GM18502 (cell line): ENCODE measurements around the gene GRIA4.

Experiments
- ATAC-seq: cut with Tn5 transposase; IDR thresholded peaks from one replicate; pipeline ENCODE4 v1.9.1; 2021; ENCODE audit warnings: mild to moderate bottlenecking; ENCODE audit not compliant: unreplicated experiment, poor library complexity

The GRIA4 gene

GRCh38 chr11:105635466-105635865 lies 25.6 kb downstream of the GRIA4 start:
- ATAC-seq = no peak

GRCh38 chr11:105636496-105636895 lies 26.6 kb downstream of the GRIA4 start:
- ATAC-seq = no peak

GRCh38 chr11:105639527-105639926 lies 29.7 kb downstream of the GRIA4 start:
- no peak for ATAC-seq

GRCh38 chr11:105641433-105641832 lies 31.6 kb downstream of the GRIA4 start:
- ATAC-seq = no peak

- no peak for ATAC-seq
These were observed 33.0 kb downstream of the GRIA4 start for GRCh38 chr11:105642870-105643269.

GRCh38 chr11:105644839-105645573 lies 35.1 kb downstream of the GRIA4 start:
- no peak for ATAC-seq

GRCh38 chr11:105647780-105648179 lies 37.9 kb downstream of the GRIA4 start:
- ATAC-seq = no peak

GRCh38 chr11:105648762-105649161 lies 38.9 kb downstream of the GRIA4 start:
- ATAC-seq = no peak

GRCh38 chr11:105665281-105665680 lies 55.4 kb downstream of the GRIA4 start:
- no peak for ATAC-seq

- no peak for ATAC-seq
These were observed 57.6 kb downstream of the GRIA4 start for GRCh38 chr11:105667441-105667840.

GRCh38 chr11:105670811-105671210 lies 60.9 kb downstream of the GRIA4 start:
- ATAC-seq = no peak

- ATAC-seq = no peak
These were observed 63.2 kb downstream of the GRIA4 start for GRCh38 chr11:105673089-105673488.

- no peak for ATAC-seq
These were observed 79.8 kb downstream of the GRIA4 start for GRCh38 chr11:105689631-105690030.

- no peak for ATAC-seq
These were observed 80.6 kb downstream of the GRIA4 start for GRCh38 chr11:105690467-105690866.

- ATAC-seq = no peak
These were observed 83.3 kb downstream of the GRIA4 start for GRCh38 chr11:105693075-105693759.

GRCh38 chr11:105696000-105696399 lies 86.1 kb downstream of the GRIA4 start:
- ATAC-seq = peak; percentile 60

- no peak for ATAC-seq
These were observed 87.4 kb downstream of the GRIA4 start for GRCh38 chr11:105697291-105697690.

- no peak for ATAC-seq
These were observed 89.3 kb downstream of the GRIA4 start for GRCh38 chr11:105699203-105699602.

- no peak for ATAC-seq
These were observed 90.4 kb downstream of the GRIA4 start for GRCh38 chr11:105700271-105700670.

- ATAC-seq = no peak
These were observed 91.2 kb downstream of the GRIA4 start for GRCh38 chr11:105701098-105701497.

- no peak for ATAC-seq
These were observed 96.1 kb downstream of the GRIA4 start for GRCh38 chr11:105705786-105706530.
